Inflammatory macrophage (primary cell): Measurements from ENCODE around the gene PRR12.

Experiments
- DNase-seq, 2 donors: peaks; one replicate each; pipeline ENCODE4 v3.0.0-alpha.2; 2020 to 2022
- total RNA-seq, 18 experiments: gene quantifications; one replicate each; lab custom pipeline; 2026; ENCODE audit warnings: mixed read lengths in 6 of 18, inconsistent platforms in 2 of 18; lab: John Stamatoyannopoulos, UW

Gene PRR12, protein sequence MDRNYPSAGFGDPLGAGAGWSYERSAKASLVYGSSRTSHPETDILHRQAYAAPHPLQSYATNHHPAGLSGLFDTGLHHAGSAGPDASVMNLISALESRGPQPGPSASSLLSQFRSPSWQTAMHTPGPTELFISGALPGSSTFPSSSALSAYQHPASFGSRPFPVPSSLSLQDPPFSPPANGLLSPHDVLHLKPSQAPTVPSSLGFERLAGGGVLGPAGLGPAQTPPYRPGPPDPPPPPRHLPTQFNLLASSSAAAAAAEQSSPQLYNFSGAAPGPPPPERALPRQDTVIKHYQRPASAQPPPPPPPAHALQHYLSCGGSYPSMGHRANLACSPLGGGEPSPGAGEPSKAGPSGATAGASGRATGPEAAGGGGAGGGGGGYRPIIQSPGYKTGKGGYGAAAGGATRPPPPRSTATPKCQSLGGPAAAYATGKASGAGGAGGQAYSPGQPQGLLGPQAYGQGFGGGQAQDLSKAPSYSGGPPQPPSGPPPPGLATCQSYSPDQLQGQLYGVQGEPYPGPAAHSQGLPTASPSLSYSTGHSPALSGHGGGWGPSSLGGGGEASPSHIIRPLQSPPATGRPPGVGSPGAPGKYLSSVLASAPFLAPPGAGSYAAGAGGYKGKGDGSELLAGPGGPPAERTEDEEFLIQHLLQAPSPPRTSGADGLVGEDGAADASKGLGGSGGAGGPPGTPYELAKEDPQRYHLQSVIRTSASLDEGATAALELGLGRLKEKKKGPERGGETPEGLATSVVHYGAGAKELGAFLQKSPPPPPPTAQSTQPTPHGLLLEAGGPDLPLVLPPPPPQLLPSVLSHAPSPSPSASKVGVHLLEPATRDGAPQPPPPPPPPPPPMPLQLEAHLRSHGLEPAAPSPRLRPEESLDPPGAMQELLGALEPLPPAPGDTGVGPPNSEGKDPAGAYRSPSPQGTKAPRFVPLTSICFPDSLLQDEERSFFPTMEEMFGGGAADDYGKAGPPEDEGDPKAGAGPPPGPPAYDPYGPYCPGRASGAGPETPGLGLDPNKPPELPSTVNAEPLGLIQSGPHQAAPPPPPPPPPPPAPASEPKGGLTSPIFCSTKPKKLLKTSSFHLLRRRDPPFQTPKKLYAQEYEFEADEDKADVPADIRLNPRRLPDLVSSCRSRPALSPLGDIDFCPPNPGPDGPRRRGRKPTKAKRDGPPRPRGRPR (N-terminal part only)
- 0.68 to 28.3 (median 3.9) reads per million in 18 experiments for total RNA-seq

- DNase-seq = peak; percentile 57 to 72
These were observed at the start of gene PRR12 for GRCh38 chr19:49590971-49591730. TSS of gene PRR12 (plus strand) at chr19:49591182. CDS start at chr19:49591655, 473 bp downstream.

DNA sequence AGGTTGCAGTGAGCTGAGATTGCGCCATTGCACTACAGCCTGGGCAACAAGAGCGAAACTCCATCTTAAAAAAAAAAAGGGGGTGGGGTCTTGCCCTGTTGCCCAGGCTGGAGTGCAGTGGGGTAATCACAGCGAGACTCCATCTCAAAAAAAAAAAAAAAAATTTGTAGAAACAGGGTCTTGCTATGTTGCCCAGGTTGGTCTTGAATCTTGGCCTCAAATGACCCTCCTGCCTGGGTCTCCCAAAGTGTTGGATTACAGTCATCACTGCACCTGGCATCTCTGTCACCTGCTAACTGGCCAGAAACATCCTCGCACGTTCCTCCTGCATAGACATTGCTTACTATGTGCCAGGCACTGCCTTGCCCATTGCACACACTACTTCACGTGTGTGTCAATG lies 49.1 kb upstream of the PRR12 start:
- DNase-seq = no peak

DNA sequence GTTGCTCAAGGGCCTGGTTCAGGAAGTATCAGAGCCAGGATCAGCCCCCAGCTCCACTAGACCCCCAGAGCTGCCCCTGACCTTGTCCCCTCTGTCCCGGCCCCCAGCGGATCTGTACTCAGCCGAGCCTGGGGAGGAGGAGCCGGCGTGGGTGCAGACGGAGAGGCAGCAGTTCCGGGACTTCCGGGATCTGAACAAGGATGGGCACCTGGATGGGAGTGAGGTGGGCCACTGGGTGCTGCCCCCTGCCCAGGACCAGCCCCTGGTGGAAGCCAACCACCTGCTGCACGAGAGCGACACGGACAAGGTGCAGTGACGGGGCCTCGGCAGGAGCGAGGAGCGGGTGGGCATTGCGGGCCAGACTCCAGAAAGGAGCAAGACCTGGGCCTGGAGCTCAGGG lies 48.5 kb upstream of the PRR12 start:
- DNase-seq = no peak

GRCh38 chr19:49543032-49543431 lies 48.0 kb upstream of the PRR12 start:
- no peak for DNase-seq

GRCh38 chr19:49544154-49544553 lies 46.8 kb upstream of the PRR12 start:
- DNase-seq = peak in 1 of 2 donors; percentile 15

- DNase-seq = peak; percentile 90 to 93
These were observed 44.0 kb upstream of the PRR12 start for GRCh38 chr19:49546825-49547565.

GRCh38 chr19:49549045-49549444 lies 41.9 kb upstream of the PRR12 start:
- DNase-seq = no peak

DNA sequence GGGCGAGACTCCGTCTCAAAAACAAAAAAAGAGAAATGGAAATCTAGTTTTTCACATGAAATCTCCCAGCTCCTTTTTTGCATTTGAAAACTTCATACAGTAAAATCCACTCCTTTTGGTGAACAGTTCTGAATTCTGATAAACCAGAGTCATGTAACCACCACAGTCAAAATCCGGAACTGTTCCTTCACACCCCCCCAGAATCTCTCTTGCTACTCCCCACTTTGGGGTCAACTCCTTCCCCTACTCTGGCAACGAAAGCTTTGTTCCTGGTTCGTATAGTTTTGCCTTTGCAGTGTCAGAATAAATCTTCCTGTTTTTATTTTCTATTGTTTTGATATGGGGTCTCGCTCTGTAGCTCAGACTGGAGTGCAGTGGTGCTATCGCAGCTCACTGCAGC lies 39.5 kb upstream of the PRR12 start:
- peak; percentile 30 to 46 for DNase-seq

DNA sequence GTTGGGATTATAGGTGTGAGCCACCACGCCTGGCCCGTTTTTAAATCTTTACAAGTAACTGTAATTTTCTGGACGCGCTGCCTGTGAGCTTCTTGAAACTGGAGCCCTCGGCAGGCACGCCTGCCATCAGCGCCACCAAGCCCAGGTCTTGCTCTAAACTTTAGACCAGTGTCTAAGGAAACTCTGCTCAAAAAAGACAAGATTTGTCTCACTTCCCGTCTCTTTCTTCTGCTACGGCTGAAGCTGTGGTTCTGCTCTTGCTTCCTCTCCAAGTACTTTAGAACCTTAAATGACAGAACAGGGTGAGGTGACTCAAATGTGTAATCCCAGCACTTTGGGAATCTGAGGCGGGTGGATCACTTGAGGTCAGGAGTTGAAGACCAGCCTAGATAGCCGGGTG lies 38.2 kb upstream of the PRR12 start:
- DNase-seq = peak; percentile 59 to 68

DNA sequence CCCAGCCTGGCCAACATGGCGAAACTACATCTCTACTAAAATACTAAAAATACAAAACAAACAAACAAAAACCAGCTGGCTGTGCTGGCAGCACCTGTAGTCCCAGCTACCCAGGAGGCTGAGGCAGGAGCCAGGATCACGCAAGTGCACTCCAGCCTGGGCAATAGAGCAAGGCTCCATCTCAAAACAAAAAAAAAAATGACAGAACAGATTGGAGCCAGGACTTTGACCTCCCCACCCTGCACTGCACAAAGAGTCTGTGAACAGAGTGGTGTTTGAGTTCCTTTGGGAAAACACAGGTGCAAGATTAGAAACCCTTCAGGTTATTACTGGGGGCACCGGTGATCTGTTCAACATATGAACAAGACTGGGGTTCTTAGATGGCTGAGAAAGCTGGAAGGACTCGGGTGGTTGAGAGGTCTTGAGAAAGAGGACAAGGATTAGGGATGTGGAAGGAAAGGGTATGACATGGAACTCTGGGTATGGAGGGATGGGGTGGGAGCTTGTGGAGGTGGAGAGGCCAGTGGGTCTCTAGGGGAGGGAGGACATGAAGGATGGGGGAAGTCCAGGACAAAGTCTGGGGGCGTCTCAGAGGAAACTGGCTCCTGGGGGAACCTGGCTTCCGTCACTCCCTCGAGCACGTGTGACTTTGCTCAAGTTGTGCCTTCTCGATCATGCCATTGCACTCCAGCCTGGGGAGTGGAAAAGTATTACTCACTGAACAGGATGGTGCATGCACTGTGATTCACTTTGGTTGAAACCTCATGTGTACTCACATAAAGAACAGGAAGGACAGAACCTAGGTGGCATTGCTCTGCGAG lies 37.3 kb upstream of the PRR12 start:
- DNase-seq = peak; percentile 60 to 71

DNA sequence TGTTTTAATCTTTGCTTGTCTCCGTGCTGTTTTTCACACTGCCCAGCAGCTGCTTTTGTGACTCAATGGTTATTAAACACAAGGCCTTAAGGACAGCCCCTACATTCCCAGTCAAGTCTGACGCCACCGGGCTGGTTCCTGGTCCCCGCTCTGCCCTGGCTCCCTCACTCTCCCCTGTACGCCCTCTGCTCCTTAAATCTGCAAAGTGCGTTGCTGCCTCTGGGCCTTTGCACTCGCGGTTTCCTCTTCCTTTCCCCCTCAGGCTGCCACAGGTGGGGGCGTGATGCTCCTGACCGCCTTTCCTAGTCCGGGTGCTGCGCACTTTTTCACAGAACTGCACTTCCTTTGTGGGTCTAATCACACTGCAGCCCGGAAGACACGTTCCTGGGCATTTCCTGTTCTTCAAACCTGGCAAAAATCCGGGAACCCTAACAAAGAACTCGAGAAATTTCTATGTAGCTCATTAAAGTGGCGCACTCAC lies 36.2 kb upstream of the PRR12 start:
- no peak for DNase-seq

DNA sequence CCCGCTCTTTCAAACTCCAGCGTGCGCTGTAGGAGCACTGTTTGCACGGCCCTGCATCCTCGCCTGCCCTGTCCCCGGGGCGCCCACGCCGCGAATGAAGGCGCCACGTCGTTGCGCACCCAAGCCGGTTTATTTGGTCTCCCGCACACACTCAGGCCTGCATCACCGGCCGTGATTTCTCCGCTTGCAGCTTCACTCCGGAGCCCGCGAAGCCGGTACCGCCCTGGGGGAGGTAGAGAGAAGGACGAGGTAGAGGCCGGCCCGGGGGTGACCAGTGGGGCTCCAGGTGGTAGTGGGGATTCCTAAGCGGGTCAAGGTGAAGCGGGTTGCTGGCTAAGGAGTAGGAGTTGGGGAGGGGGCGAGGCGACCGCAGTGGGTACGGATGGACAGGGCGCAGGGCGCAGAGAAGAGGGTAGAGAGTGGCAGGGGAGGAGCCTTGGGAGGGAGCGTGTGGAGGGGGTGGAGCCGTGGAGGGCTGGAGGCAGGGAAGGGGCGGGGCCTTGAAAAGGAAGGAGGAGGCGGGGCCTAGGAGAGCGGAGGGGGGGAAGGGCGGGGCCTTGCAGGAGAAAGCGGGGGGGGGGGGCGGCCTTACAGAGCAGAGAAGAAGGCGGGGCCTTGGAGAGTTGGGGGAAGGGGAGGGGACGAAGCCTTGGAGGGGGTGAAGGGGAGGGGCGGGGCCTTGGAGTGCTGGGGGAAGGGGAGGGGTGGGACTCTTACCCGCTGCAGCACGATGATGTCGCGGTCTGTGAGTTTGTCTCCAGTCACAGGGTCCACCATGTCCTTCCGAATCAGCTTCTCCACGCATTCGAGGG lies 35.2 kb upstream of the PRR12 start:
- peak in 1 of 2 donors; percentile 8 for DNase-seq

- DNase-seq = no peak
These were observed 34.3 kb upstream of the PRR12 start for GRCh38 chr19:49556412-49557398.

GRCh38 chr19:49557641-49558325 lies 33.2 kb upstream of the PRR12 start:
- DNase-seq = no peak

DNA sequence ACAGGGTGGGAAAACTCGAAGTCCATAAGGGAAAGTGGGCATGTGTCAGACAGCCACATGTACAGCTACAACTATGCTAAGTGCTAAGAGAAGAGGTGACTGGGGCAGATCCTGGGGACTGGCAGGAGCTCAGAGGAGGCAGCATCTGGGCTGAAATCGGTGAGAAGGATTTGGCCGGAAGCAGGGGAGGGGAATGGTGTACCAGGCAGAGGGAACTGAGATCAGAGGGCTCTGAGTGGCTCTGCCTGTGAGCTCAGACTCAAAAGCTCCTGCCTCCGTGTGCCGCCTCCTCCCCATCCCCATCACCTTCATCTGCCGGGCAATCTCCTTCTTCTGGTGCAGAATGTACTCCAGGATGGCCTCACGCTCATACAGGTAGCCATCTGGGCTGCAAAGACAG lies 32.4 kb upstream of the PRR12 start:
- no peak for DNase-seq

GRCh38 chr19:49559443-49559842 lies 31.5 kb upstream of the PRR12 start:
- DNase-seq = no peak

GRCh38 chr19:49559928-49560327 lies 31.1 kb upstream of the PRR12 start:
- no peak for DNase-seq
